Stimulated activated CD4-positive, alpha-beta T cell treated with anti-CD3 and anti-CD28 coated beads, TNF-alpha, amount 100 ng/mL, for 24 hours (primary cell): ENCODE measurements around the gene HOXA4.

Experiments
- DNase-seq, 3 experiments: peaks; one replicate each; pipeline ENCODE4 v3.0.0-alpha.2; 2020; ENCODE audit warnings: low read depth in 3 of 3

The HOXA4 gene

GRCh38 chr7:27130540-27131389, at the start of gene HOXA4:
Gene HOXA4 (minus strand): TSS chr7:27130757. CDS start chr7:27130733, 24 bp downstream.
- peak; percentile 40 to 63 (median 55) for DNase-seq

GRCh38 chr7:27179503-27180430, 49.2 kb upstream of the HOXA4 start:
- DNase-seq = peak in 1 of 3 experiments; percentile 56

GRCh38 chr7:27179030-27179429, 48.5 kb upstream of the HOXA4 start:
- no peak for DNase-seq

- DNase-seq = no peak
These were observed 47.8 kb upstream of the HOXA4 start for GRCh38 chr7:27178366-27178765.

- no peak for DNase-seq
These were observed 47.3 kb upstream of the HOXA4 start for GRCh38 chr7:27177795-27178320.

GRCh38 chr7:27176962-27177794, 46.6 kb upstream of the HOXA4 start:
- DNase-seq = no peak

DNA sequence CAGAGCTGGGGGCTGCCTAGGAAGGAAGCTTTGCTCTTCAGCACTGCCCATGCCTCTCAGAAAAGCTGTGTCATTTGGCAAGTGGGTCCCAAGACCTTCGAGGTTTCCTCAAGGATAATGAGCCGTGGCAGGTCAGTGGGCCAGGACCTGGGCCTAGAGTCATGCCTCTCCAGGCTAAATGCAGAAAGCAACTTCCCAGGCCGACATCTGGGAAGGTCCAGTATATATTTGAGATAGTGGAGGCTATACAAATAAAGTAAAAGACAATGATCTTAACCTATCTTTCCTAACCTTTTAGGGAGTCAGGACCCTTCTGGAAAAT, 45.9 kb upstream of the HOXA4 start:
- DNase-seq = no peak

DNA sequence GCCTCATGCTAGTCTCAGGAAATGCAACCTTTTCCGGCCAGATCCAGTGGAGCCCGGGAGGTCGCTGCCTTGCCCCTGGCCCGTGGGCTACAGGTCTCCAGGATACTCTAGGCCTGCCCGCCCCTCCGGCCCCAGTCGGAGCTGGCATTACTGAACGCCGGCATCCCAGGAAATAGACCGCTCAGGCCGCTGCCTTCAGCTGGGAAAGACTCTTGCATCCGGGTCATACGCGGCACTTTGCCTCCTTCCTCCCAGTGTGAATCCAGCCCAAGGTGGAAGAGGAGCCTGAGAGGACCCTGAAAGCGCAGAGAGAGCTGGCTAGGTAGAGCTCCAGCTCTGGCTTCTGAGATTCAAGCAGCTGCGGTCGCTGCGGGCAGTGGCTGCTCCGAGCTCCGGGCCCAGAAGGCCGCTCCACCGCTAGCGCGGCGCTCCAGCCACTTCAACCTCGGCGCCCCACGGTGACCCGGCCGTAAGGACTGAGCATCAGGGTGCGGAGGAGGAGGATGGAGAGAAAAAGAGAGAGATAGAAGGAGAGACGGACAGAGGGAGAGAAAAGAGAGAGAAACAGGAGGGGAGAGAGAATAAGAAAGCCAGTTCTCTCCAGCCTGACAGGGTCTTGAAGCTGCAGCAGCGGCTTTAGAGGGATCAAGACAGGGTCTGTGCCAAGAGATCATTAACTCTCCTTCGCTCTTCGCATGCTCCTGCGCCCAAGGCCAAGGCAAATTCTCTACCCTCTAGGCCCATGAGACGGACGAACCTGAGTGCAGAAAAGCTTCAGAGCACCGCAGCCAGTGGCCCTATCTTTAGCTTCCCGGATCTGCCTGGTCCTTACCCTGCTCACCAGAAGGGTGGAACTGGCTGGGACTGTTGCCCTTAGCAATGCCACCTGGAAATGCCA, 45.3 kb upstream of the HOXA4 start:
- no peak for DNase-seq

GRCh38 chr7:27174874-27175625, 44.5 kb upstream of the HOXA4 start:
- DNase-seq = no peak

GRCh38 chr7:27173956-27174873, 43.7 kb upstream of the HOXA4 start, which contains the start of gene HOXA10:
Gene HOXA10 (minus strand): TSS chr7:27174320. CDS start chr7:27174306, 14 bp downstream.
- no peak for DNase-seq

- no peak for DNase-seq
These were observed 43.0 kb upstream of the HOXA4 start for GRCh38 chr7:27173511-27173955.

DNA sequence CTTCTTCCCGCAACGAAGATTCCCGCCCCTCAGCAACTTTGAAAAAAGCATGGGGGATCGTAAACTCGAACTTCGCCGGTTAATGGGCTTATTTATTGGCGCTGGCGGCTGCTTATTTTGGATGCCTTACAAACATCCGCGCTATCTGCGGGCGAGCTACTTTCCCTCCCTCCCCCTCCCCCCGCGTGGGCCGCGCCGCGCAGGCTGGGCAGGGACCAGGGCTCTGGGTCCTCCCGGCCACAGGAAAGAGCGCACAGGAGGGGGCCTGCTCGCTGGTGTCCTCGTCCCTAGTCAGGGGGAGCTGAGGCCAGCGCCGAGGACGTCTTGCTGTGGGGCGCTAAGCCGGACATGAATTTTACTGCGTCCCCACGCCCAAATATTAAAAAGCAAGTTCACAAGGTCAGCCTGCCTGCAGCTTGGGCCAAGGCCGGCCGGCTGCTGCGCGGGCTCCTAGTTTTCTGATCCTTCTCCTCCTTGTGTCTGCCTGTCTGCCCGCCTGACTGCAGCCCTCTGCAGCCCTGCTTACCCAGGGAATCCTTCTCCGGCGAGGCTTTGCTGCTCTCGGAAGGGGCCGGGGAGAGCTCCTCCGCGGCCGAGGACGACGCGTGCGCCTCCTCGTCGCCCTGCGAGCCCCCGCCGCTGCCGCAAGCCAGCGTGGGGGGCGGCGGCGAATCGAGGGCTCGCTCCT, 42.4 kb upstream of the HOXA4 start:
- no peak for DNase-seq

- DNase-seq = no peak
These were observed 41.8 kb upstream of the HOXA4 start for GRCh38 chr7:27172315-27172774.

- no peak for DNase-seq
These were observed 41.2 kb upstream of the HOXA4 start for GRCh38 chr7:27171637-27172314.

GRCh38 chr7:27171325-27171636, 40.7 kb upstream of the HOXA4 start:
- DNase-seq = no peak

DNA sequence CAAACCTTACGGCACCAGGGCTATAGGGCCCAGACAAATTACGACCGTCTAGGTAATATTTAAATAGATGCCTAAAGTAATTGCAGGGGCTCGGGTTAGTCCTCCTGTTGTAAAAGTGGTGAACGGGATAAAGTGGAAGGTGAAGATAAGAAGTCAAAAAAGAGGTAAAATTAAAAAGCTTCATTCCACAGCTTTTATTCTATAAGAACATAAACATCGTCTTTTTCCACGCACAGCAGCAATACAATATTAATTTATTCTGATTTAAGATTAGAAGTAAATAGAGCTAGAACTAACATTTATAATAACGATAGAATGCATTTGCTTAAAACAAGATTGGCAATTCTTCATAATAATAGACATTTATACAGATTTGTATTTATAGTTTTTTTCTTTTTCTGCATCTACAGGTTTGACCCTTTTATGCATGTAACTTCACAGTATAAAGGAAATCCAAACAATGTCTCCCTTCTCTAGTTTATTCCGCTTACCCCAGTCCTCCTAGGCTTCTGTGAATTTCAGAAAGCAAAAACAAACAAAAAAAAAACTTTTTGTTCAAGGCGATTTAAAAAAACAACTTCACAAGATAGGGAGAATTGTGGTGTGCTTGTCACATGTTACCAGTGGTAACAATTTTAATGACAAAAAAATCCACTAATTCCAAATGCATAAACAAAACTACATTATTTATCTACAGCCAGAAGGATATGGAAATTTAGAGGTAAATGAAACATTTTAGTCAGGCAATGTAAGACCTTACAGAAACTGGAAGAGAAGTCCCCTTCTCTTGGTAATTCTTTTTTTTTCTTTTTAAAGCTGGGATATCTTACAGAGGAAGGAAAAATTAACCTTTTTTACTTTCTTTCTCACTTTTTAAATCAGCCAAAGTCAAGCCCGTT, 40.1 kb upstream of the HOXA4 start:
- DNase-seq = no peak
